ENCODE results near the gene IPO4. TPM values are rescaled to one million over a fixed set of nuclear protein-coding genes. Genes with fewer than 3 reads are reported as not detected.

IPO4 gene
- total RNA-seq, 4 donors from 2014 or later, result 43.0 to 90.5 (median 58.0) TPM

GRCh38 chr14:24156840-24157239 is 31.8 kb downstream of the IPO4 start:
- DNase-seq (ENCODE audit: low spot score in 2 of 2), result no peak

GRCh38 chr14:24155100-24155499 is 33.5 kb downstream of the IPO4 start:
- Histone ChIP-seq H3K27me3 (no peaks in the 10 kb centered on the region), H3K27ac (no peak overlapping the region), H3K4me3 (no peak overlapping the region), H3K36me3 (peaks cover 87% of the 10 kb centered on the region), H3K4me1 (peaks cover under 1% of the 10 kb centered on the region), H3K9me3 (no peaks in the 10 kb centered on the region)
- WGBS, result 99% methylated on average over 7 of the region's 10 CpGs
- no peak for DNase-seq (ENCODE audit: low spot score in 2 of 2)
- no peak for TF ChIP-seq EP300 (IDR thresholded peaks at IDR 0.05)
- TF ChIP-seq POLR2A (IDR thresholded peaks at IDR 0.05), result no peak
- TF ChIP-seq POLR2AphosphoS5 (IDR thresholded peaks at IDR 0.05), result no peak
- TF ChIP-seq, protein P1, sequence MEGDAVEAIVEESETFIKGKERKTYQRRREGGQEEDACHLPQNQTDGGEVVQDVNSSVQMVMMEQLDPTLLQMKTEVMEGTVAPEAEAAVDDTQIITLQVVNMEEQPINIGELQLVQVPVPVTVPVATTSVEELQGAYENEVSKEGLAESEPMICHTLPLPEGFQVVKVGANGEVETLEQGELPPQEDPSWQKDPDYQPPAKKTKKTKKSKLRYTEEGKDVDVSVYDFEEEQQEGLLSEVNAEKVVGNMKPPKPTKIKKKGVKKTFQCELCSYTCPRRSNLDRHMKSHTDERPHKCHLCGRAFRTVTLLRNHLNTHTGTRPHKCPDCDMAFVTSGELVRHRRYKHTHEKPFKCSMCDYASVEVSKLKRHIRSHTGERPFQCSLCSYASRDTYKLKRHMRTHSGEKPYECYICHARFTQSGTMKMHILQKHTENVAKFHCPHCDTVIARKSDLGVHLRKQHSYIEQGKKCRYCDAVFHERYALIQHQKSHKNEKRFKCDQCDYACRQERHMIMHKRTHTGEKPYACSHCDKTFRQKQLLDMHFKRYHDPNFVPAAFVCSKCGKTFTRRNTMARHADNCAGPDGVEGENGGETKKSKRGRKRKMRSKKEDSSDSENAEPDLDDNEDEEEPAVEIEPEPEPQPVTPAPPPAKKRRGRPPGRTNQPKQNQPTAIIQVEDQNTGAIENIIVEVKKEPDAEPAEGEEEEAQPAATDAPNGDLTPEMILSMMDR (IDR thresholded peaks at IDR 0.05), result no peak

More at GRCh38 chr14:24156840-24157239, 31.8 kb downstream of the IPO4 start:
- Histone ChIP-seq H3K4me1 (peaks cover 15% of the 10 kb centered on the region), H3K4me3 (no peak overlapping the region), H3K27me3 (no peaks in the 10 kb centered on the region), H3K36me3 (peaks cover 75% of the 10 kb centered on the region), H3K27ac (no peak overlapping the region), H3K9me3 (no peaks in the 10 kb centered on the region)
- WGBS, result 86% methylated on average over 1 of the region's 1 CpG
- TF ChIP-seq EP300 (IDR thresholded peaks at IDR 0.05), result no peak
- no peak for TF ChIP-seq POLR2A (IDR thresholded peaks at IDR 0.05)
- no peak for TF ChIP-seq POLR2AphosphoS5 (IDR thresholded peaks at IDR 0.05)
- TF ChIP-seq, protein P1 (IDR thresholded peaks at IDR 0.05), result no peak

DNA sequence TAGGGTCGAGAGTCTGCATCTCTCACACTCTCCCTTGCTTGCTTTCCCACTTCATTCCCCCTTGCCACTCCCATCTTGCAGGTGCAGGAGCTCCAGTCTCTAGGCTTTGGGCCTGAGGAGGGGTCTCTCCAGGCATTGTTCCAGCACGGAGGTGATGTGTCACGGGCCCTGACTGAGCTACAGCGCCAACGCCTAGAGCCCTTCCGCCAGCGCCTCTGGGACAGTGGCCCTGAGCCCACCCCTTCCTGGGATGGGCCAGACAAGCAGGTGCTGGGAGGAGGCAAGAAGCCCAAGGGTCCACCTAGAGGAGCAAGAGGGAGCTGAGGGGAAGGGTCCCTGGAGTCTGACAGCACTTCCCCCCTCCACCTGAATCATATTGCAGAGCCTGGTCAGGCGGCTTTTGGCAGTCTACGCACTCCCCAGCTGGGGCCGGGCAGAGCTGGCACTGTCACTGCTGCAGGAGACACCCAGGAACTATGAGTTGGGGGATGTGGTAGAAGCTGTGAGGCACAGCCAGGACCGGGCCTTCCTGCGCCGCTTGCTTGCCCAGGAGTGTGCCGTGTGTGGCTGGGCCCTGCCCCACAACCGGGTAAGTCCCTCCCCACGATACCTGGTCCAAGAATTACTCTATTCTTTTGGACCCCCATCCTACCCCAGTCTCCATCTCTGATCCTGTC is 37.1 kb downstream of the IPO4 start:
- DNase-seq (ENCODE audit: low spot score in 2 of 2), result no peak
- 94% methylated on average over 16 of the region's 16 CpGs for WGBS
- peaks cover 19% of the 10 kb centered on the region for H3K4me1 ChIP-seq
- TF ChIP-seq POLR2AphosphoS5 (IDR thresholded peaks at IDR 0.05) (no peak), POLR2A (IDR thresholded peaks at IDR 0.05) (no peak), EP300 (IDR thresholded peaks at IDR 0.05) (no peak)
- TF ChIP-seq, protein P1 (IDR thresholded peaks at IDR 0.05), result no peak
- no peaks in the 10 kb centered on the region for H3K27me3 ChIP-seq
- peaks cover 67% of the 10 kb centered on the region for H3K36me3 ChIP-seq
- H3K4me3 ChIP-seq, result no peak overlapping the region
- no peaks in the 10 kb centered on the region for H3K9me3 ChIP-seq
- no peak overlapping the region for H3K27ac ChIP-seq

DNA sequence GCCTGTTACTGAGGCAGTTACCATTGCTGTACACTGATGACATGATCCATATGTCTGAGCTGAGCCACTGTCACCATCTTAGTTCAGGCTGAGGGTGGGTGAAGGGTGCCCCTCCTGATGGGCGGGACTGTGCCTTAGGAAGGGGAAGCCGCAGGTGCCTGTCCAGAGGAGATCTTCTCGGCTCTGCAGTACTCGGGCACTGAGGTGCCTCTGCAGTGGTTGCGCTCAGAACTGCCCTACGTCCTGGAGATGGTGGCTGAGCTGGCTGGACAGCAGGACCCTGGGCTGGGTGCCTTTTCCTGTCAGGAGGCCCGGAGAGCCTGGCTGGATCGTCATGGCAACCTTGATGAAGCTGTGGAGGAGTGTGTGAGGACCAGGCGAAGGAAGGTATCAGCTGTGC is 37.6 kb downstream of the IPO4 start:
- no peak overlapping the region for H3K4me3 ChIP-seq
- peaks cover 21% of the 10 kb centered on the region for H3K4me1 ChIP-seq
- H3K27ac ChIP-seq, result no peak overlapping the region
- no peaks in the 10 kb centered on the region for H3K9me3 ChIP-seq
- DNase-seq (ENCODE audit: low spot score in 2 of 2), result no peak
- no peak for TF ChIP-seq POLR2A (IDR thresholded peaks at IDR 0.05)
- no peak for TF ChIP-seq POLR2AphosphoS5 (IDR thresholded peaks at IDR 0.05)
- TF ChIP-seq EP300 (IDR thresholded peaks at IDR 0.05), result no peak
- TF ChIP-seq, protein P1 (IDR thresholded peaks at IDR 0.05), result no peak
- WGBS, result 85% methylated on average over 7 of the region's 9 CpGs
- peaks cover 62% of the 10 kb centered on the region for H3K36me3 ChIP-seq
- H3K27me3 ChIP-seq, result no peaks in the 10 kb centered on the region

DNA sequence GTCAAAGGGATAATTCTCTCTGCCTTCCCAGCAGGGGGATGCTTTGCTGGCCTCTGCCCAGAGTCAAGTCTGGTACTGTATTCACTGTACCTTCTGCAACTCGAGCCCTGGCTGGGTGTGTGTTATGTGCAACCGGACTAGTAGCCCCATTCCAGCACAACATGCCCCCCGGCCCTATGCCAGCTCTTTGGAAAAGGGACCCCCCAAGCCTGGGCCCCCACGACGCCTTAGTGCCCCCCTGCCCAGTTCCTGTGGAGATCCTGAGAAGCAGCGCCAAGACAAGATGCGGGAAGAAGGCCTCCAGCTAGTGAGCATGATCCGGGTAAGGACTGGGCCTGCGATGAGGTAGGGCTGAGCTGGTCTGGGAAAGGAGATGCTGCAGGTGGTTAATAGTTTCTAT is 38.0 kb downstream of the IPO4 start:
- Histone ChIP-seq H3K4me1 (peaks cover 26% of the 10 kb centered on the region), H3K4me3 (no peak overlapping the region), H3K36me3 (peaks cover 58% of the 10 kb centered on the region), H3K9me3 (no peaks in the 10 kb centered on the region), H3K27ac (no peak overlapping the region), H3K27me3 (no peaks in the 10 kb centered on the region)
- 76% methylated on average over 6 of the region's 9 CpGs for WGBS
- DNase-seq (ENCODE audit: low spot score in 2 of 2), result no peak
- TF ChIP-seq POLR2A (IDR thresholded peaks at IDR 0.05) (no peak), POLR2AphosphoS5 (IDR thresholded peaks at IDR 0.05) (no peak), EP300 (IDR thresholded peaks at IDR 0.05) (no peak)
- TF ChIP-seq, protein P1 (IDR thresholded peaks at IDR 0.05), result no peak

Data from suprapubic skin (tissue), 4 donors.